Measurements from ENCODE around the gene CACNA1C.

CACNA1C gene

DNA sequence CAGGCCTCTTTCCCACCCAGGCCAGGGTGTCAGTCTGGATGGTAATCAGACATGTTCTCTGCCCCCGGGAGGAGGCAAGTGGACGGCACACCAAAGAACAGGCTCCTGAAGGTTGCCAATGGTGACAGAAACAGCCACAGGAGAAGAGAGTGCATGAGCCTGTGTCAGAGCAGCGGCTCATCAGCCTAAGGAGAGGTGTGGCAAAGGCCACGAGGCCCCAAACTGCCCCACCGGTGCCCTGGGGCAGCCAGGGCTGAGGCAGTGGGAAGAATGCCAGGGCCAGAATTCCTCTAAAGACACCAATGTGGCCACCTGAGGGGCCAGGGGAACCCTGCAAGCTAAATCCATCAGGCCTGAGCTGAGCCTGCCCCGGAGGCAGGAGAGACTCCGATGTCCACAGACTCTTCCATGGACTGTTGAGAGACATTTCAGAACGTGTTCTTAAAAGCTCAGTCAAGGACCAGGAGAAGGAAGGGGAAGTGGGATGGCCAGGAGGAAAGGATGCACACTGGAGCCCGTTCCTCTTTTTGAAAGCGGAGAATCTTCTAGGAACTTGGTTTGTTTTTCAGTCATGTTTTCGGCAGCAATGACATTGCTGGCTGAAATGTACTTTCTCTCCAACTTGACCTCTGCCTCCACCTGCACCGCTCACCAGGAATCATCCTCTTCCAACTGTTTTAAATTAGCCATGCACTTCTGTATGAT, 565.7 kb downstream of the CACNA1C start:
- no peak overlapping the region for H3K4me3 Mint-ChIP-seq
- H3K4me1 Mint-ChIP-seq (ENCODE audit: low read depth), result peaks cover 2% of the 10 kb centered on the region
- H3K9me3 Mint-ChIP-seq (ENCODE audit: low read depth), result no peaks in the 10 kb centered on the region
- no peak overlapping the region for H3K27ac Mint-ChIP-seq
- peaks cover 7% of the 10 kb centered on the region for H3K27me3 Mint-ChIP-seq
- H3K36me3 Mint-ChIP-seq, result no peaks in the 10 kb centered on the region

- Mint-ChIP-seq H3K4me3 (no peak overlapping the region), H3K9me3 (ENCODE audit: low read depth) (no peaks in the 10 kb centered on the region), H3K27ac (no peak overlapping the region), H3K36me3 (no peaks in the 10 kb centered on the region), H3K4me1 (ENCODE audit: low read depth) (no peaks in the 10 kb centered on the region), H3K27me3 (peaks cover 7% of the 10 kb centered on the region)
Measured at GRCh38 chr12:2619136-2619535, 566.3 kb downstream of the CACNA1C start.

DNA sequence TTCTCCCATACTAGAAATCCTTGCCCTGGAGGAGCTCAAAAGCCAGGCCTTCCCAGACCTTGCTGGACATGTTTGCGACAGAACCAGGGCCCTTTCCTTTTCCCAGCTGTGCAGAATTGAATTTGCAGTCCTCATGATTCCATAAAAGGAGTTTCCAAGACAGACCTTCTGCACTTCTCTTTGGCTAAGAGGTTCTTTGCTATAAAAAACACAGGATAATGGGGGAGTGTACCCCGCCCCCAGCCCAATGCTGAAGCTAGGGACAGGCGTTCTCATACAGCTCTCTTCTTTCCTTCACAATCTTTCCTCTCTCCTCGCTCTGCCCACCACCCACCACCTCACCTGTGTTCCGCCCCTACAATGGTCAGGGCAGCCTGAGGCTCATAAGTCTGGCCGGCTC, 569.7 kb downstream of the CACNA1C start:
- no peak overlapping the region for H3K4me3 Mint-ChIP-seq
- H3K27me3 Mint-ChIP-seq, result peaks cover 8% of the 10 kb centered on the region
- H3K36me3 Mint-ChIP-seq, result no peaks in the 10 kb centered on the region
- H3K9me3 Mint-ChIP-seq (ENCODE audit: low read depth), result no peaks in the 10 kb centered on the region
- no peak overlapping the region for H3K27ac Mint-ChIP-seq
- H3K4me1 Mint-ChIP-seq (ENCODE audit: low read depth), result no peaks in the 10 kb centered on the region

- no peaks in the 10 kb centered on the region for H3K36me3 Mint-ChIP-seq
- H3K4me3 Mint-ChIP-seq, result no peak overlapping the region
- H3K27ac Mint-ChIP-seq, result no peak overlapping the region
- H3K9me3 Mint-ChIP-seq (ENCODE audit: low read depth), result no peaks in the 10 kb centered on the region
- peaks cover 8% of the 10 kb centered on the region for H3K27me3 Mint-ChIP-seq
- H3K4me1 Mint-ChIP-seq (ENCODE audit: low read depth), result no peaks in the 10 kb centered on the region
Measured at GRCh38 chr12:2623472-2623871, 570.7 kb downstream of the CACNA1C start.

DNA sequence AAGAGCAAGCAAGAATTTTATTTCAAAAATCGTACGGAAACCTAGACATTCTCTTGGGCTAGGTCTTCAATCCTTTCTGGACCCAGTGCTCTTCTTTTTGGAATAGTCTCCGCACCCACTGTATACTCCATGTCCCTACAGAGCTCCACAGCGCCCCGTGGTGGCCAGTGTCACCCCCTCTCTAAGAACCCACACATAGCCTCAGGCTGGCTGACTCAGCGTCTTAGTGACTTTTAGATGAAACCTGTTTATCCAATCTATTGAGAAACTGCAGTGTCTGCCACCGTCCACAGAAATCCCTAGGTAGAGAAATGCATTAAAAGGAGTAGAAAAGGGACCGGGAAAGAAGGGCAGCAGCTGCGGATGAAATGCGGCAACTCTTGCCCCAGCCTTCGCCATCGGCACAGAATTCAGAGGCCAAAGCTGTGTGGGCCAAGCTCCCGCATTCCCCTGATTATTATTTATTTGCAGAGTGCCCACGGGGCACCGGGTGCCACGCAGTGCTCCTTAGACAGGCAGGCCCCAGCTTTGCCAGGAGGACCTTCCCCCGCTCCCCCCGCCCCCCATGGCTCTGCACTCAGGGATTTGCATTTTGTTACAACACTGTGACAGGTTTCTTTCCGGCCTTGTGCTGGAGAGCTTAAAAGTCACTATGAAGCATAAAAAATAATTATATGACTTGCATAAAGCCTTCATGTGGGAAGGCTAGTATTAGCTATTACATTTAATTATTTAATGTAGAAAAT, 571.9 kb downstream of the CACNA1C start:
- Mint-ChIP-seq H3K27me3 (peaks cover 8% of the 10 kb centered on the region), H3K4me3 (no peak overlapping the region), H3K4me1 (ENCODE audit: low read depth) (no peaks in the 10 kb centered on the region), H3K9me3 (ENCODE audit: low read depth) (no peaks in the 10 kb centered on the region), H3K36me3 (no peaks in the 10 kb centered on the region), H3K27ac (no peak overlapping the region)

GRCh38 chr12:2625289-2625612, 572.5 kb downstream of the CACNA1C start:
- H3K4me3 Mint-ChIP-seq, result no peak overlapping the region
- no peaks in the 10 kb centered on the region for H3K36me3 Mint-ChIP-seq
- H3K27me3 Mint-ChIP-seq, result peaks cover 8% of the 10 kb centered on the region
- H3K27ac Mint-ChIP-seq, result no peak overlapping the region
- H3K9me3 Mint-ChIP-seq (ENCODE audit: low read depth), result no peaks in the 10 kb centered on the region
- no peaks in the 10 kb centered on the region for H3K4me1 Mint-ChIP-seq (ENCODE audit: low read depth)

- Mint-ChIP-seq H3K27ac (no peak overlapping the region), H3K4me3 (no peak overlapping the region)
Measured at GRCh38 chr12:2627076-2627834, 574.5 kb downstream of the CACNA1C start.

GRCh38 chr12:2627835-2628191, 575.0 kb downstream of the CACNA1C start:
- Mint-ChIP-seq H3K36me3 (no peaks in the 10 kb centered on the region), H3K4me3 (no peak overlapping the region), H3K27me3 (peaks cover 7% of the 10 kb centered on the region), H3K4me1 (ENCODE audit: low read depth) (no peaks in the 10 kb centered on the region), H3K27ac (no peak overlapping the region), H3K9me3 (ENCODE audit: low read depth) (no peaks in the 10 kb centered on the region)

More at GRCh38 chr12:2627076-2627834, 574.5 kb downstream of the CACNA1C start:
- Mint-ChIP-seq H3K4me1 (ENCODE audit: low read depth) (no peaks in the 10 kb centered on the region), H3K9me3 (ENCODE audit: low read depth) (no peaks in the 10 kb centered on the region), H3K27me3 (peaks cover 4% of the 10 kb centered on the region), H3K36me3 (no peaks in the 10 kb centered on the region)

- Mint-ChIP-seq H3K27me3 (peaks cover 7% of the 10 kb centered on the region), H3K27ac (no peak overlapping the region), H3K9me3 (ENCODE audit: low read depth) (no peaks in the 10 kb centered on the region), H3K4me3 (no peak overlapping the region), H3K36me3 (no peaks in the 10 kb centered on the region), H3K4me1 (ENCODE audit: low read depth) (no peaks in the 10 kb centered on the region)
Measured at GRCh38 chr12:2628401-2628800, 575.6 kb downstream of the CACNA1C start.

GRCh38 chr12:2629051-2629450, 576.3 kb downstream of the CACNA1C start:
- Mint-ChIP-seq H3K4me1 (ENCODE audit: low read depth) (no peaks in the 10 kb centered on the region), H3K27ac (no peak overlapping the region), H3K4me3 (no peak overlapping the region), H3K36me3 (no peaks in the 10 kb centered on the region), H3K9me3 (ENCODE audit: low read depth) (no peaks in the 10 kb centered on the region), H3K27me3 (peaks cover 7% of the 10 kb centered on the region)

GRCh38 chr12:2631653-2632350, 579.0 kb downstream of the CACNA1C start:
- H3K36me3 Mint-ChIP-seq, result no peaks in the 10 kb centered on the region
- H3K4me3 Mint-ChIP-seq, result no peak overlapping the region
- H3K27me3 Mint-ChIP-seq, result peaks cover 5% of the 10 kb centered on the region
- H3K4me1 Mint-ChIP-seq (ENCODE audit: low read depth), result no peaks in the 10 kb centered on the region
- no peaks in the 10 kb centered on the region for H3K9me3 Mint-ChIP-seq (ENCODE audit: low read depth)
- H3K27ac Mint-ChIP-seq, result no peak overlapping the region

GRCh38 chr12:2633176-2633824, 580.5 kb downstream of the CACNA1C start:
- no peaks in the 10 kb centered on the region for H3K9me3 Mint-ChIP-seq (ENCODE audit: low read depth)
- H3K36me3 Mint-ChIP-seq, result no peaks in the 10 kb centered on the region
- H3K27ac Mint-ChIP-seq, result no peak overlapping the region
- no peak overlapping the region for H3K4me3 Mint-ChIP-seq
- peaks cover 5% of the 10 kb centered on the region for H3K27me3 Mint-ChIP-seq
- H3K4me1 Mint-ChIP-seq (ENCODE audit: low read depth), result no peaks in the 10 kb centered on the region

DNA sequence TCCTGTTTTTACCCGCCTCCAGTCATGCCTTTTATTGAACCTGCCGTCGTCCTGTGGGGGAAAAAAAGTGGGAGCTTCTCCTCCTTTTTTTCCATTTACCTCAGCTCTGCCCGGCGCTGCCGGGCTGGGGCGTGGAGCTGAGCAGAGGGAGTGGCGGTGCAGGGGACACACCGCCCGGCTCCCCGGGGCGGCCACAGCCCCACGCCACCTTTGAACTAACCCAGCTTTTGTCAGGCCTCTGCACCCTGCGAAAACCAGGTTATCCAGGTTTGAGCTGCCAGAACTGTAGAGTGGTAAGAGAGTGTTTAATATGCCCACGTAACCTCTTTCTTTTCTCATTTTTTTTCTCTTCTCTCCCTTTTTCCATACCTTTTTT, 581.0 kb downstream of the CACNA1C start:
- Mint-ChIP-seq H3K36me3 (no peaks in the 10 kb centered on the region), H3K27ac (no peak overlapping the region), H3K27me3 (peaks cover 8% of the 10 kb centered on the region), H3K4me3 (no peak overlapping the region), H3K9me3 (ENCODE audit: low read depth) (no peaks in the 10 kb centered on the region), H3K4me1 (ENCODE audit: low read depth) (no peaks in the 10 kb centered on the region)

DNA sequence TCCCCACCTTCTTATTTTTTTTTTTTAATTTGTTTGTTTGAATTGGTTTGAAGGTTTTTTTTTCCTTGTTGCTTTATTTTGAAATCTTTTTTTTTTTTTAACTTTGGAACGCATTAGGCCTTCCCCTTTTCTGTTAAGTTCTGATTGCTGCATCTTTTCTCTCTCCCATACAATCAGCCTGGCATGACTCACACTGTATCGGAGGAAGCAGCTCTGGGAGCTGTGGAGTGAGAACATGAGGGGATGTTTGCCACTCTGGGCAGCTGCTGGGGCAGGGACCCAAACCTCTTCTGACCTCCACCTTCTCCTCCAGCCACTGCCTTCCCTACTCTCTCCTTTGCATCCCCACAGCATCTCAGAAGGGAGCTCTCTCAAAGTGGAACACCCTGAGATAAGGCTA, 581.7 kb downstream of the CACNA1C start:
- H3K27ac Mint-ChIP-seq, result no peak overlapping the region
- no peaks in the 10 kb centered on the region for H3K9me3 Mint-ChIP-seq (ENCODE audit: low read depth)
- no peak overlapping the region for H3K4me3 Mint-ChIP-seq
- H3K27me3 Mint-ChIP-seq, result peaks cover 8% of the 10 kb centered on the region
- H3K4me1 Mint-ChIP-seq (ENCODE audit: low read depth), result no peaks in the 10 kb centered on the region
- no peaks in the 10 kb centered on the region for H3K36me3 Mint-ChIP-seq

Measured in activated naive CD8-positive, alpha-beta T cell (primary cell).